GM19372 (cell line): ENCODE results near the gene ATP2B2.

Source experiments
- ATAC-seq: cut with Tn5 transposase; IDR thresholded peaks from one replicate; pipeline ENCODE4 v1.9.1; 2021; ENCODE audit warnings: mild to moderate bottlenecking, low read depth, moderate library complexity; ENCODE audit not compliant: unreplicated experiment

Gene ATP2B2

DNA sequence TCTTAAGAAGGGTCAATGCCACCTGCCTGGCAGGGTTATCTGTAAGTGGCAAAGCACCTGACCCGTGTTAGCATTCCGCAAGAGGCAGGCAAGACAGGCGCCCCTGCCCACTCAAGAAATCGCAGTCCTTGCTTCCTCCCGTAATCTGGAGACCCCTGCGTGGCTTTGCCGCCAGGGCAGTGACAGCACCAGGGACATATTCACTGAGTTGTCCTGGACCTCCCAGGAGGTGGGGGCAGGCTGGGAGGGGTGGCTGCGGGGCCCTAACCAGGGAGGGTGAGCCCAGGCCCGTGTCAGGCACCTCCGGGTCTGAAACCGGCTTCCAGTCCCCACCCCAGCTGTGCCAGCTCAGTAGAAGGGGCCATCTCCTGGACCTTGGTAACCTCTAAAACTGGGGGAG is 168.6 kb downstream of the ATP2B2 start:
- ATAC-seq = no peak

- ATAC-seq = no peak
Observed at GRCh38 chr3:10335871-10336622, 169.3 kb downstream of the ATP2B2 start.

DNA sequence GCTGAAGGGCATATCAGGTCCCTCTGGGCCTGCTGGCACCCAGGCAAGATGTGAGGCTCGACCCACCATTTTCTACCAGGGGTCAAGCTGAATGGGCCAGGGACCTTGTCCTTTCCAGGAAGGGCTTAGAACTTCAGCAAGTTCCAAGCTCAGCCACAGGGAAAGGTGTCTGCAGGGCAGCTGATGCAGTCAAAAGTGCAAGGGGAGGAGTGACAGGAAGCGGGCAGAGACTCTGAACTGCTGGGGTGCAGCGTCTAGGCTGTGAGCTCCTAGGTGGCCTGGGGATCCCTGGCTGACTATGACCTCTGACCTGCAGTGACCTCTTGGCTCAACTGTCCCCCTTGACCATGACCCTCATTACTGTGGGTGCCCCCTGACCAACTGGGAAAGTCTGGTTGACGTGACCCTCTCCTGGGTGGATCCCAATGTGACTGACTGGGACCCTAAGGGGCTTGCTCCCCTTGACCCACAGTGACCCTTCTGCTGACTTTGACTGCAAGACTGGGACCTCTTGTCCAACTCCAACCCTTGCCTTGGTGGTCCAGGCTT is 170.1 kb downstream of the ATP2B2 start:
- no peak for ATAC-seq

- no peak for ATAC-seq
Observed at GRCh38 chr3:10334459-10334858, 170.9 kb downstream of the ATP2B2 start.

GRCh38 chr3:10334042-10334441 is 171.3 kb downstream of the ATP2B2 start:
- ATAC-seq = no peak

GRCh38 chr3:10333349-10333650 is 172.1 kb downstream of the ATP2B2 start:
- ATAC-seq = no peak

DNA sequence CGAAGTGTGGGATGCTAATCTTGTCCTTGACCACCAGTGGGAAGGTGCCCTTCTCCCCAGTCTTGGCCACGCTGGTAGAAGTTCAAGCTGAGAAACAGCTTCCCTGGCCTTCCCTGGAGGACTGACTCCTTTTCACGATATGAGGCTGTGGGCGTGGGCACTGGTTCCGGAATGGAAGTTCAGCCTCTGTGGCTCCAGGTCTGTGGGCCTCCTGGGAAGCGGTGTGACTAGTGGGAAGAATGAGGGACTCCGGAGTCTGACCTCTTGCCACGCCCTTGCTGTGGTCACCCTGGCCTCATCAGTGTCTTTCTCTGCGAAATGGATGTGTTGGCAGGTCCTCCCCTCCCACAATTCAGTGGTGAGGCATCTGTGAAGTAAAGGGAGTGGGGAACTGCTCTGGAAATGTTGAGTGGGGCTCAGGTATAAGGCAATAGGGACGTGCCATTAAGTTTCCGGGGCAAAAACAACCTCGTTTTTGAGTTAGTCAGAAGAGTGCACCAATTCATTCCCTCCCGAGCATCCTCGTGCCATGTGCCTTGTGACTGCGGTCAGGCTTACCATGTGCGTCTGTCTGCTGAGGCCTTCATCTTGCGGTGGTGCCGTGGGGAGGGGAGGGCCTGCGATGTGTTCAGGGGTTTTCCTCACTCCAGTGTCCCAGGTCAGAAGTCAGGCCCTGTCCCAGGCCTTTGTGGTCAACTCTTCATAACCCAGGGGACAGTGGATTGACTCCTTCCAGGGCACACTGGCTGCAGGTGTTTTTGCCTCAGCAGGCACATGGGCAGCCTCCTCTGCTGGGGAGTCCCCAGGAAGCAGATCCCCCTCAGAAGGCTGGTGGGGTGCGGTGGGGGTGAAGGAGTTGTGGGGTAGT is 172.7 kb downstream of the ATP2B2 start:
- ATAC-seq = no peak

DNA sequence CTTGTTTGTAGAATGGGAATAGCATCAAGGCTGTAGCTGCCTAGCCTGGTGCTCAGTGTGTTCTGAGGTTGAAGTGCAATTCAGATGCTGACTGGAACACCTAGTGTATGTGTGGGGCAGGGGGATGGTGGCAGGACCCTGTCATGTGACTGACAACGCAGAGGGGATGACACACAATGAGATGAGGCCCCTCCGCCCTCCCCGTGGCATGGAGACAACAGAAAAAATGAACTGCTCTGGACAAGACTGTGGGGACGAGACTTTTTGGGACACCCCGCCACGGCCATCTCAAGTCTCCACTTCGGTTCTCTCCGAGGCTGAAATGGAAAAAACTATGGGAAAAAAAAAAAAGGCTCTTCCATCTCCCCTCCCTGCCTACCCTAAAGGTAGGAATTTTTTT is 174.1 kb downstream of the ATP2B2 start:
- ATAC-seq = no peak

GRCh38 chr3:10330319-10330718 is 175.1 kb downstream of the ATP2B2 start:
- ATAC-seq = no peak

- no peak for ATAC-seq
Observed at GRCh38 chr3:10329495-10330015, 175.8 kb downstream of the ATP2B2 start.

DNA sequence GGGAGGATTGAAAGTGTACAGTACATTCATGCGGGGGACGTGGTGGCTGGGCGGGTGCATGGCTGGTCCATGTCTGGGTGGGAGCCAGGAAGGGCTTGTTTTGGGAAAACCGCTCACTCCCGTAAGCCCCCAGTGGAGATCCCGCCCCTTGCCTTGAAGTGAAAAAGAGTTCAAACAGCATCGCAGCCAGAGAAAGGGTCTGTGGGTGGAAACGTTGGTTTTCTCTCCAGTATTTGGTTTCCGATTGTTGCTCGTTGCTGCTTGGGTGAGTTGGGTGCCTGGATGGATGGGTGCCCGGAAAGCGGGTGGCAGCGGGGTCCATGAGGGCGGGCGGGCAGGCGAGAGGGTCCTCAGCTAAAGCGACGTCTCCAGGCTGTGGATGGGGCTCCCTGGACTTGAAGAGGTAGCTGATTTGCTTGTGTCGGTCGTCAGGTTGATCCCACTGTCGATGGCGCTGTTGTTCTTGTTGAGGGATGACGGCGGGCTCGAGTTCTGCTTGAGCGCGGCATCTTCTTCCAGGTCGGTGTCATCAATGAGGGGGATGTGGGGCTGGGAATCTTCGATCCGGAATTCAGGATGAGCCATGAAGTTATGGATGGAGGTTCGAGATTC is 176.8 kb downstream of the ATP2B2 start:
- no peak for ATAC-seq

DNA sequence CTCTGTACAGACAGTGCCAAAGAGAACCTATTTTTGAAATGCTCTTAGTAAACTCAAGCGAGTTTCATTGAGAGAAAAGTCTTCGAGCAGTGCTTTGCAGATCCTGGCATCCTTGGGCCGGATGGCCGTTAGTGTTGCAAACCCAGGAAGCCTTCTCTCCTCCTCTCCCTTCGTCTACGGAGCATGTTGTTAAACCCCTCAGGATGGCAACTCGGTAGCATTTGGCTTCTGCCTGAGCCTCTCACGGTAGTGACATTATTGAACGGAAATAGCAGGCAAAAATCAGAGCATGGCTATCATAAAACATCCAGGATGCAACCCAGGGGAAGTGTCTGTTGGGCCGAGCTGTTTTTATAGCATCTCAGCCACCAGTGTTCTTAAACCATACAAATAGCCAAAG is 177.8 kb downstream of the ATP2B2 start:
- no peak for ATAC-seq

- no peak for ATAC-seq
Observed at GRCh38 chr3:10322352-10322710, 183.1 kb downstream of the ATP2B2 start.

- no peak for ATAC-seq
Observed at GRCh38 chr3:10321630-10322351, 183.6 kb downstream of the ATP2B2 start.

DNA sequence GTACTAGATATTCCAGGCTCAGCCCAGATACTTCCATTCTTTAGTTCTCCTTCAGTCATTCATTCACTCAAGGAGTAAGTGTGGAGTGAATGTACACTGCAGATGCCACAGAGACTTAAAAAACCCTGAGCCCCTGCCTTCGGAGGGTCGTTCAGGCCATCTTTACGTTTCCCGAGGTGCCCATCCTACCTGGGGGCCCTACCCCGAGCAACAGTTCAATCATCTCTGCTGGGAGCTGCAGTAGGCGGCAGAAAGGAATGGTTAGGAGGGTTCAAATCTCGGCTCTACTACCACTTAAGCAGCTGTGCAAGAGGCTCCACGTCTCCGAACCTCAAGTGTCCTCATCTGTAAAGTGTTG is 185.1 kb downstream of the ATP2B2 start:
- ATAC-seq = no peak

GRCh38 chr3:10319804-10320203 is 185.6 kb downstream of the ATP2B2 start:
- ATAC-seq = no peak

DNA sequence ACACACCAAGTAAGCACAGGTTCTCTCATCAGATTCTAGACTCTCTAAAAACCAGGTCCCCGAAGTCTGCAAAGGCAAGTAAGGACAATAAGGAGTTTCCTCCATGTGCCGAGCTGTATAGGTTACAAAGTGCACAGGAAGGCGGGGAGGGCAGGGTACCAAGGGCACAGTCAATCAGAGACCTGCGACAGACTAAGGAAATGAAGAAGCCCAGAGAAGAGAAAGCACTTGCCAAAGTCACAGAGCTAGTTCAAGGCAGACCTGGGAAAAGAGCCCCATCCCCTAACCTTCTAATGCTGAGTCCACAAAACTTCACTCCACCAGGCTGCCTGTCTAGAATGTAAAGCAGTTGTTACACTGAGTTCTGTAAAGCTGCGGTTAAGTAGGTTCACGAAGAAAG is 186.1 kb downstream of the ATP2B2 start:
- ATAC-seq = no peak

DNA sequence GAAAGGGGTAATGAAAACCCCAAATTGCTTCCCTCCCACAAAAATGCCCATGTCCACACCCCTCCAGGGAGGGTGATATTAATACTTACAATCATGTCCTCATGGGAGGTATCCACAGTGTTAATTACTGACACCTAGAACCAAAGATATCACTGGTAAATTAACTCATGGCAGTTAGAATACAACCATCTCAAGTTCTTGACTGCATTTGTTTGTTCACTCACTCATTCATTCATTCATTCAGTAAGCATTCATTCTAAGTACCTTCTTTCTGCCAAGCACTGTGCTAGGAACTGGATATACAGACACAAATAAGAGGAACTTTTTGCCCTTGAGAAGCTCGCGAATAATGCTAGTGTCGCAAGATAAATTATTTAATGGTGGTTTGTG is 187.4 kb downstream of the ATP2B2 start:
- no peak for ATAC-seq

GRCh38 chr3:10317311-10317960 is 187.9 kb downstream of the ATP2B2 start:
- no peak for ATAC-seq

- no peak for ATAC-seq
Observed at GRCh38 chr3:10315771-10316344, 189.5 kb downstream of the ATP2B2 start.
